SK-N-SH treated with all-trans-retinoic acid at 6 μM for 48 hours (cell line): ENCODE results near the gene OR4E2.

Source experiments
- ARNTL ChIP-seq: fragments of 450-650 bp; formaldehyde crosslinking; IDR thresholded peaks from 2 replicates; pipeline ENCODE4 v1.5.0; 2020; ENCODE audit warnings: low read depth, mild to moderate bottlenecking, moderate library complexity, borderline replicate concordance
- BACH2 ChIP-seq: fragments of 250-450 bp; sonication (Bioruptor Pico); IDR thresholded peaks from 2 replicates; pipeline ENCODE4 v1.9.0; 2021; ENCODE audit warnings: mild to moderate bottlenecking, borderline replicate concordance
- CSDC2 ChIP-seq: fragments of 250-450 bp; sonication (Bioruptor Pico); IDR thresholded peaks from 2 replicates; pipeline ENCODE4 v1.5.0; 2020; ENCODE audit warnings: mild to moderate bottlenecking, moderate library complexity
- GLIS3 ChIP-seq: fragments of 250-450 bp; sonication (Bioruptor Pico); IDR thresholded peaks from 2 replicates; pipeline ENCODE4 v1.5.0; 2020; ENCODE audit warnings: mild to moderate bottlenecking, moderate library complexity
- PPARA ChIP-seq: fragments of 250-450 bp; sonication (Bioruptor Pico); IDR thresholded peaks from 2 replicates; pipeline ENCODE4 v1.5.0; 2020; ENCODE audit warnings: mild to moderate bottlenecking, borderline replicate concordance
- TCF4 ChIP-seq: fragments of 250-450 bp; sonication (Bioruptor Pico); IDR thresholded peaks from 2 replicates; pipeline ENCODE4 v1.8.0; 2021; ENCODE audit warnings: mild to moderate bottlenecking, moderate library complexity, borderline replicate concordance
- ZC3H10 ChIP-seq: fragments of 250-450 bp; sonication (Bioruptor Pico); IDR thresholded peaks from 2 replicates; pipeline ENCODE4 v1.5.1; 2021; ENCODE audit warnings: mild to moderate bottlenecking, moderate library complexity
- ZFP3 ChIP-seq: fragments of 250-450 bp; sonication (Bioruptor Pico); IDR thresholded peaks from 2 replicates; pipeline ENCODE4 v1.5.0; 2020; ENCODE audit warnings: mild to moderate bottlenecking, moderate library complexity
- ZFP30 ChIP-seq: fragments of 450-650 bp; formaldehyde crosslinking; IDR thresholded peaks from 2 replicates; pipeline ENCODE4 v1.5.0; 2022; ENCODE audit warnings: mild to moderate bottlenecking, moderate library complexity
- ZNF8 ChIP-seq: fragments of 450-650 bp; formaldehyde crosslinking; IDR thresholded peaks from 2 replicates; pipeline ENCODE4 v1.5.0; 2020; ENCODE audit warnings: mild to moderate bottlenecking, moderate library complexity
- TF ChIP-seq, protein P1 (sequence below): fragments of 250-450 bp; sonication (Bioruptor Pico); IDR thresholded peaks from 2 replicates; pipeline ENCODE4 v1.5.1; 2021; ENCODE audit warnings: mild to moderate bottlenecking, moderate library complexity
- TF ChIP-seq, protein P2 (sequence below): fragments of 250-450 bp; sonication (Bioruptor Pico); IDR thresholded peaks from 2 replicates; pipeline ENCODE4 v1.8.0; 2021; ENCODE audit warnings: low read depth, mild to moderate bottlenecking, moderate library complexity, borderline replicate concordance
- TF ChIP-seq, protein P3 (sequence below): fragments of 250-450 bp; sonication (Bioruptor Pico); IDR thresholded peaks from 2 replicates; pipeline ENCODE4 v1.8.0; 2020; ENCODE audit warnings: mild to moderate bottlenecking, moderate library complexity, borderline replicate concordance
- TF ChIP-seq, protein P4 (sequence below): fragments of 250-450 bp; sonication (Bioruptor Pico); IDR thresholded peaks from 2 replicates; pipeline ENCODE4 v1.5.1; 2020; ENCODE audit warnings: low read depth, mild to moderate bottlenecking, moderate library complexity

DNA sequence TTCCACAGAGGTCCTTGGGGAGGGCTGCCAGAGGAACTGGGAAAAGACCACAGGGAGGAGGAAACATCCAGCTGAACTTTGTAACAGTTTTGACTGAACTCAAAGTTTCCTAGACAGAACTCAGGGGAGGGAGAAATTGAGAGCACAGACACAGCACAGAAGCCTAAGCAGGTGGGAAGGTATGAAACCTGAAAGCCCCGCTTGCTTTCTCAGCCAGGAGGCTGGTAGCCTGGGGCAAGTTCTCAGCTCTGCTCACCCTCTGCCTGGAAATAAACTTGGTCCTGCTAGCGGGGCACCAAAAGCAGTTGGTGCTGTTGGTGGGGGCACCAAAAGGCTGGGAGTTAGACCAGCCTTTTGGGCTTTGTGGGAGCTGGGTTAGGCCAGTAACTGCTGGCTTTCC lies 45.9 kb downstream of the OR4E2 start:
- TF ChIP-seq, protein P1, sequence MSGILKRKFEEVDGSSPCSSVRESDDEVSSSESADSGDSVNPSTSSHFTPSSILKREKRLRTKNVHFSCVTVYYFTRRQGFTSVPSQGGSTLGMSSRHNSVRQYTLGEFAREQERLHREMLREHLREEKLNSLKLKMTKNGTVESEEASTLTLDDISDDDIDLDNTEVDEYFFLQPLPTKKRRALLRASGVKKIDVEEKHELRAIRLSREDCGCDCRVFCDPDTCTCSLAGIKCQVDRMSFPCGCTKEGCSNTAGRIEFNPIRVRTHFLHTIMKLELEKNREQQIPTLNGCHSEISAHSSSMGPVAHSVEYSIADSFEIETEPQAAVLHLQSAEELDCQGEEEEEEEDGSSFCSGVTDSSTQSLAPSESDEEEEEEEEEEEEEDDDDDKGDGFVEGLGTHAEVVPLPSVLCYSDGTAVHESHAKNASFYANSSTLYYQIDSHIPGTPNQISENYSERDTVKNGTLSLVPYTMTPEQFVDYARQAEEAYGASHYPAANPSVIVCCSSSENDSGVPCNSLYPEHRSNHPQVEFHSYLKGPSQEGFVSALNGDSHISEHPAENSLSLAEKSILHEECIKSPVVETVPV (CRISPR knock-in tag) = no peak
- TF ChIP-seq ZFP3 (CRISPR knock-in tag) = no peak
- no peak for TF ChIP-seq TCF4
- TF ChIP-seq BACH2 = no peak
- TF ChIP-seq ZFP30 = no peak
- TF ChIP-seq ARNTL (CRISPR knock-in tag) = no peak
- TF ChIP-seq, protein P2, sequence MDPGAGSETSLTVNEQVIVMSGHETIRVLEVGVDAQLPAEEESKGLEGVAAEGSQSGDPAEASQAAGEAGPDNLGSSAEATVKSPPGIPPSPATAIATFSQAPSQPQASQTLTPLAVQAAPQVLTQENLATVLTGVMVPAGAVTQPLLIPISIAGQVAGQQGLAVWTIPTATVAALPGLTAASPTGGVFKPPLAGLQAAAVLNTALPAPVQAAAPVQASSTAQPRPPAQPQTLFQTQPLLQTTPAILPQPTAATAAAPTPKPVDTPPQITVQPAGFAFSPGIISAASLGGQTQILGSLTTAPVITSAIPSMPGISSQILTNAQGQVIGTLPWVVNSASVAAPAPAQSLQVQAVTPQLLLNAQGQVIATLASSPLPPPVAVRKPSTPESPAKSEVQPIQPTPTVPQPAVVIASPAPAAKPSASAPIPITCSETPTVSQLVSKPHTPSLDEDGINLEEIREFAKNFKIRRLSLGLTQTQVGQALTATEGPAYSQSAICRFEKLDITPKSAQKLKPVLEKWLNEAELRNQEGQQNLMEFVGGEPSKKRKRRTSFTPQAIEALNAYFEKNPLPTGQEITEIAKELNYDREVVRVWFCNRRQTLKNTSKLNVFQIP (CRISPR knock-in tag) = no peak
- no peak for TF ChIP-seq ZC3H10
- no peak for TF ChIP-seq PPARA (CRISPR knock-in tag)
- TF ChIP-seq, protein P3, sequence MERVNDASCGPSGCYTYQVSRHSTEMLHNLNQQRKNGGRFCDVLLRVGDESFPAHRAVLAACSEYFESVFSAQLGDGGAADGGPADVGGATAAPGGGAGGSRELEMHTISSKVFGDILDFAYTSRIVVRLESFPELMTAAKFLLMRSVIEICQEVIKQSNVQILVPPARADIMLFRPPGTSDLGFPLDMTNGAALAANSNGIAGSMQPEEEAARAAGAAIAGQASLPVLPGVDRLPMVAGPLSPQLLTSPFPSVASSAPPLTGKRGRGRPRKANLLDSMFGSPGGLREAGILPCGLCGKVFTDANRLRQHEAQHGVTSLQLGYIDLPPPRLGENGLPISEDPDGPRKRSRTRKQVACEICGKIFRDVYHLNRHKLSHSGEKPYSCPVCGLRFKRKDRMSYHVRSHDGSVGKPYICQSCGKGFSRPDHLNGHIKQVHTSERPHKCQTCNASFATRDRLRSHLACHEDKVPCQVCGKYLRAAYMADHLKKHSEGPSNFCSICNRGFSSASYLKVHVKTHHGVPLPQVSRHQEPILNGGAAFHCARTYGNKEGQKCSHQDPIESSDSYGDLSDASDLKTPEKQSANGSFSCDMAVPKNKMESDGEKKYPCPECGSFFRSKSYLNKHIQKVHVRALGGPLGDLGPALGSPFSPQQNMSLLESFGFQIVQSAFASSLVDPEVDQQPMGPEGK = no peak
- no peak for TF ChIP-seq GLIS3 (CRISPR knock-in tag)
- no peak for TF ChIP-seq ZNF8 (CRISPR knock-in tag)
- TF ChIP-seq, protein P4, sequence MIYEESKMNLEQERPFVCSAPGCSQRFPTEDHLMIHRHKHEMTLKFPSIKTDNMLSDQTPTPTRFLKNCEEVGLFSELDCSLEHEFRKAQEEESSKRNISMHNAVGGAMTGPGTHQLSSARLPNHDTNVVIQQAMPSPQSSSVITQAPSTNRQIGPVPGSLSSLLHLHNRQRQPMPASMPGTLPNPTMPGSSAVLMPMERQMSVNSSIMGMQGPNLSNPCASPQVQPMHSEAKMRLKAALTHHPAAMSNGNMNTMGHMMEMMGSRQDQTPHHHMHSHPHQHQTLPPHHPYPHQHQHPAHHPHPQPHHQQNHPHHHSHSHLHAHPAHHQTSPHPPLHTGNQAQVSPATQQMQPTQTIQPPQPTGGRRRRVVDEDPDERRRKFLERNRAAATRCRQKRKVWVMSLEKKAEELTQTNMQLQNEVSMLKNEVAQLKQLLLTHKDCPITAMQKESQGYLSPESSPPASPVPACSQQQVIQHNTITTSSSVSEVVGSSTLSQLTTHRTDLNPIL (CRISPR knock-in tag) = no peak
- TF ChIP-seq CSDC2 (CRISPR knock-in tag) = no peak
